Measurements from ENCODE around the gene UBE3B. TPM values are rescaled to one million over a fixed set of nuclear protein-coding genes. Genes with fewer than 3 reads are reported as not detected.

UBE3B gene
- total and polyA plus RNA-seq, 2 donors (not counting 1 experiment from before 2014, with no cell fraction given): 27.2 to 49.7 TPM

DNA sequence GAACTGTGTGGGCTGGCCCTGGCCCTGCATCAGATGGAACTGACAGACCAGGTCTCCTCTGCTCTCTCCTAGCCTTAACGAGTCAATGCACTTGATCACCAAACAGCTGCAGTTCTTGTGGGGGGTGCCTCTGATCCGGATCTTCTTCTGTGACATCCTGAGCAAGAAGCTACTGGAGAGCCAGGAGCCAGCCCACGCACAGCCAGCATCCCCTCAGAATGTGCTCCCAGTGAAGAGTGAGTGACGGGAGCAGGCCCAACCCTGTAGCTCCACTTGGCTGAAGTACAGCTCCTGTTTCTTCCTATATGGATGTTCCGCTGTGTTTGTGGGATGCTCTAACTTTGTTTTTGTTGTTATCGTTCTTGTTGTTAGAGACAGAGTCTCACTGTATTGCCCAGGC, 23.9 kb downstream of the UBE3B start:
- DNase-seq (ENCODE audit: low read depth in 2 of 2): no peak
- no peaks in the 10 kb centered on the region for H4K20me1 ChIP-seq (ENCODE audit: control insufficient read depth, extremely low read depth, insufficient read depth, low read length)
- no peak overlapping the region for H3K27ac ChIP-seq (ENCODE audit: insufficient read depth, low read length)
- TF ChIP-seq, protein P1, sequence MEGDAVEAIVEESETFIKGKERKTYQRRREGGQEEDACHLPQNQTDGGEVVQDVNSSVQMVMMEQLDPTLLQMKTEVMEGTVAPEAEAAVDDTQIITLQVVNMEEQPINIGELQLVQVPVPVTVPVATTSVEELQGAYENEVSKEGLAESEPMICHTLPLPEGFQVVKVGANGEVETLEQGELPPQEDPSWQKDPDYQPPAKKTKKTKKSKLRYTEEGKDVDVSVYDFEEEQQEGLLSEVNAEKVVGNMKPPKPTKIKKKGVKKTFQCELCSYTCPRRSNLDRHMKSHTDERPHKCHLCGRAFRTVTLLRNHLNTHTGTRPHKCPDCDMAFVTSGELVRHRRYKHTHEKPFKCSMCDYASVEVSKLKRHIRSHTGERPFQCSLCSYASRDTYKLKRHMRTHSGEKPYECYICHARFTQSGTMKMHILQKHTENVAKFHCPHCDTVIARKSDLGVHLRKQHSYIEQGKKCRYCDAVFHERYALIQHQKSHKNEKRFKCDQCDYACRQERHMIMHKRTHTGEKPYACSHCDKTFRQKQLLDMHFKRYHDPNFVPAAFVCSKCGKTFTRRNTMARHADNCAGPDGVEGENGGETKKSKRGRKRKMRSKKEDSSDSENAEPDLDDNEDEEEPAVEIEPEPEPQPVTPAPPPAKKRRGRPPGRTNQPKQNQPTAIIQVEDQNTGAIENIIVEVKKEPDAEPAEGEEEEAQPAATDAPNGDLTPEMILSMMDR (conservative IDR thresholded peaks at IDR 0.05 in 1 of 2, IDR thresholded peaks at IDR 0.05 in 1 of 2; ENCODE audit: low read depth in 1 of 2, low read length in 2 of 2): no peak
- TF ChIP-seq EZH2 (IDR thresholded peaks at IDR 0.05; ENCODE audit: low read length, missing control alignments): no peak
- H2AFZ ChIP-seq (ENCODE audit: low read length): no peak overlapping the region
- no peaks in the 10 kb centered on the region for H3K9me3 ChIP-seq (ENCODE audit: control insufficient read depth, insufficient read depth, low read depth, low read length)
- no peaks in the 10 kb centered on the region for H3K27me3 ChIP-seq (ENCODE audit: control insufficient read depth, insufficient read depth, low read length)
- no peaks in the 10 kb centered on the region for H3K4me1 ChIP-seq (ENCODE audit: control insufficient read depth, extremely low read depth, insufficient read depth, low read length)
- H3K9ac ChIP-seq (ENCODE audit: insufficient read depth, low read length): no peak overlapping the region
- peaks cover 20% of the 10 kb centered on the region for H3K36me3 ChIP-seq (ENCODE audit: control insufficient read depth, insufficient read depth, low read length)
- H3K79me2 ChIP-seq (ENCODE audit: control insufficient read depth, insufficient read depth, low read length): no peaks in the 10 kb centered on the region
- H3K4me2 ChIP-seq (ENCODE audit: extremely low read depth, insufficient read depth, low read length): no peak overlapping the region
- no peak overlapping the region for H3K4me3 ChIP-seq (replicated peaks in 1 of 4; ENCODE audit: control extremely low read depth in 1 of 4, insufficient read depth in 1 of 4, low read depth in 3 of 4, low read length in 4 of 4)

DNA sequence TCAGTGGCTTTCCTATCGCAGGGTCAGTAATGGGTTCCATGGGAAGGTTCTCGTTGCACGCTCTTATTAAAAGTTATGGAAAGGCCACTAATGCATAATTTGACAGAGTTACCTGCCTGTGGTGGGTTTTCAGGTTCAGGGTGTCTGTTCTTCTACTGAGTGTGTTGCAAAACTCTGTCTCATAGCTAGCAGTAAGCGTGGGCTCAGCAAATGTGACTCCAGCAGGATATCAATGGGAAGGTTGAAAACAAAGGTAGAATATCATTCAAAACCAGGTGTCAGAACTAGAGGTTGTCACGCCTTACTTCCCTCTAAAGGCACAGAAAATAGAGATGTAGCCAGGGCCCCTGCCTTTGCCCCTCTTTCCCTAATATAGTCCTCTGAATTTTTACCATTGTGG, 24.9 kb downstream of the UBE3B start:
- Histone ChIP-seq H3K4me3 (replicated peaks in 1 of 4; ENCODE audit: control extremely low read depth in 1 of 4, insufficient read depth in 1 of 4, low read depth in 3 of 4, low read length in 4 of 4) (no peak overlapping the region), H3K9me3 (ENCODE audit: control insufficient read depth, insufficient read depth, low read depth, low read length) (no peaks in the 10 kb centered on the region), H3K4me1 (ENCODE audit: control insufficient read depth, extremely low read depth, insufficient read depth, low read length) (no peaks in the 10 kb centered on the region), H3K27me3 (ENCODE audit: control insufficient read depth, insufficient read depth, low read length) (no peaks in the 10 kb centered on the region), H4K20me1 (ENCODE audit: control insufficient read depth, extremely low read depth, insufficient read depth, low read length) (no peaks in the 10 kb centered on the region), H3K27ac (ENCODE audit: insufficient read depth, low read length) (no peak overlapping the region), H3K36me3 (ENCODE audit: control insufficient read depth, insufficient read depth, low read length) (peaks cover 20% of the 10 kb centered on the region), H2AFZ (ENCODE audit: low read length) (no peak overlapping the region), H3K9ac (ENCODE audit: insufficient read depth, low read length) (no peak overlapping the region), H3K4me2 (ENCODE audit: extremely low read depth, insufficient read depth, low read length) (no peak overlapping the region), H3K79me2 (ENCODE audit: control insufficient read depth, insufficient read depth, low read length) (no peaks in the 10 kb centered on the region)
- DNase-seq (ENCODE audit: low read depth in 2 of 2): no peak
- TF ChIP-seq, protein P1 (conservative IDR thresholded peaks at IDR 0.05 in 1 of 2, IDR thresholded peaks at IDR 0.05 in 1 of 2; ENCODE audit: low read depth in 1 of 2, low read length in 2 of 2): no peak
- no peak for TF ChIP-seq EZH2 (IDR thresholded peaks at IDR 0.05; ENCODE audit: low read length, missing control alignments)

DNA sequence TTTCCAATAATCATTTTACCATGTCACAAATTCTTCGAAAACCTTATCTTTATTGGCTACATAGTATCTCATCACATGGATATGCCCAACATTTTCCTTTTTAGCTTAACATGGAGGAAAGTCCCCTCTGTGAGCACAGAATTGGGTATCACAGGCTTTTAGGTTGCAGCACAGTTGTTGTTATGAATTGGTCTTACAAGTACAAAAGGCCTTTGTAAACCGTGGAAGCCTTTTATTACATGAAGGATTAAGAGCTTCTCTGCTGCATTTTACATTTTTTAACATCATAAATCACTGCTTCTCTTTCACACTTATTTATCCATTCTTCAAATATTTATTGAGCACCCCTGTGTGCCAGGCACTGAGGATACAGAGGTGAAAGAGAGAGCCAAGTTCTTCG, 26.2 kb downstream of the UBE3B start:
- H3K27me3 ChIP-seq (ENCODE audit: control insufficient read depth, insufficient read depth, low read length): no peaks in the 10 kb centered on the region
- H2AFZ ChIP-seq (ENCODE audit: low read length): no peak overlapping the region
- TF ChIP-seq, protein P1 (conservative IDR thresholded peaks at IDR 0.05 in 1 of 2, IDR thresholded peaks at IDR 0.05 in 1 of 2; ENCODE audit: low read depth in 1 of 2, low read length in 2 of 2): no peak
- TF ChIP-seq EZH2 (IDR thresholded peaks at IDR 0.05; ENCODE audit: low read length, missing control alignments): no peak
- no peaks in the 10 kb centered on the region for H3K79me2 ChIP-seq (ENCODE audit: control insufficient read depth, insufficient read depth, low read length)
- no peak overlapping the region for H3K4me2 ChIP-seq (ENCODE audit: extremely low read depth, insufficient read depth, low read length)
- no peaks in the 10 kb centered on the region for H3K9me3 ChIP-seq (ENCODE audit: control insufficient read depth, insufficient read depth, low read depth, low read length)
- H3K27ac ChIP-seq (ENCODE audit: insufficient read depth, low read length): no peak overlapping the region
- no peak overlapping the region for H3K4me3 ChIP-seq (replicated peaks in 1 of 4; ENCODE audit: control extremely low read depth in 1 of 4, insufficient read depth in 1 of 4, low read depth in 3 of 4, low read length in 4 of 4)
- H3K36me3 ChIP-seq (ENCODE audit: control insufficient read depth, insufficient read depth, low read length): peaks cover 16% of the 10 kb centered on the region
- H3K4me1 ChIP-seq (ENCODE audit: control insufficient read depth, extremely low read depth, insufficient read depth, low read length): no peaks in the 10 kb centered on the region
- no peaks in the 10 kb centered on the region for H4K20me1 ChIP-seq (ENCODE audit: control insufficient read depth, extremely low read depth, insufficient read depth, low read length)
- H3K9ac ChIP-seq (ENCODE audit: insufficient read depth, low read length): no peak overlapping the region
- DNase-seq (ENCODE audit: low read depth in 2 of 2): no peak

All from fibroblast of lung (primary cell).